K562 (cell line): ENCODE measurements around the gene OVCA2. TPM values are rescaled to one million over a fixed set of nuclear protein-coding genes. Genes with fewer than 3 reads are reported as not detected.
A peak's percentile ranks its signal among the peaks of the same experiment; 100 is the strongest.

Experiments used
- ARHGAP35 ChIP-seq: fragments of 450-650 bp; IDR thresholded peaks from 2 replicates; pipeline ENCODE4 v1.6.1; 2018; ENCODE audit not compliant: partially characterized antibody
- CBX1 ChIP-seq: sonication (generic); IDR thresholded peaks from 2 replicates; pipeline ENCODE4 v1.6.1; 2016; ENCODE audit warnings: antibody characterized with exemption, low read depth, mild to moderate bottlenecking
- CXXC5 ChIP-seq: fragments of 250-450 bp; sonication (Bioruptor Pico); IDR thresholded peaks from 2 replicates; pipeline ENCODE4 v1.8.0; 2022; ENCODE audit warnings: inconsistent platforms, mild to moderate bottlenecking, moderate library complexity
- LCOR ChIP-seq: sonication (generic); formaldehyde crosslinking; IDR thresholded peaks from 2 replicates; pipeline ENCODE4 v1.8.0; 2022; ENCODE audit warnings: mild to moderate bottlenecking, missing genetic modification reagents
- MXI1 ChIP-seq: IDR thresholded peaks from 2 replicates; pipeline ENCODE4 v1.6.1; 2011; ENCODE audit warnings: low read depth, mild to moderate bottlenecking, improper control_type of control experiment, low read length
- SP1 ChIP-seq: sonication (generic); formaldehyde crosslinking; IDR thresholded peaks from 2 replicates; pipeline ENCODE4 v1.8.1; 2022; ENCODE audit warnings: mild to moderate bottlenecking, missing genetic modification reagents
- SRSF1 ChIP-seq: fragments of 200-400 bp; formaldehyde crosslinking; IDR thresholded peaks from 2 replicates; pipeline ENCODE4 v1.6.1; 2017; ENCODE audit warnings: mild to moderate bottlenecking, low read depth, low read length, moderate library complexity
- STAG1 ChIP-seq: sonication (generic); formaldehyde crosslinking; IDR thresholded peaks from 2 replicates; pipeline ENCODE4 v1.5.0; 2020; ENCODE audit warnings: missing genetic modification reagents, borderline replicate concordance
- TAF7 ChIP-seq: fragments of 450-650 bp; IDR thresholded peaks from 2 replicates; pipeline ENCODE4 v1.6.1; 2016; ENCODE audit warnings: missing genetic modification characterization, missing compliant biosample characterization
- XRCC3 ChIP-seq: fragments of 450-650 bp; IDR thresholded peaks from 2 replicates; pipeline ENCODE4 v1.6.1; 2017; ENCODE audit warnings: mild to moderate bottlenecking, moderate library complexity
- ZNF165 ChIP-seq: fragments of 250-450 bp; sonication (Bioruptor Pico); IDR thresholded peaks from 2 replicates; pipeline ENCODE4 v1.4.0; 2020; ENCODE audit warnings: borderline replicate concordance
- ZNF217 ChIP-seq: sonication (generic); formaldehyde crosslinking; IDR thresholded peaks from 2 replicates; pipeline ENCODE4 v1.8.0; 2022; ENCODE audit warnings: mild to moderate bottlenecking, missing genetic modification reagents
- ZNF354B ChIP-seq: fragments of 250-450 bp; sonication (Bioruptor Pico); IDR thresholded peaks from 2 replicates; pipeline ENCODE4 v1.4.0; 2020
- ZNF77 ChIP-seq: fragments of 250-450 bp; sonication (Bioruptor Pico); IDR thresholded peaks from 2 replicates; pipeline ENCODE4 v1.5.0; 2020
- polyA plus RNA-seq, 8 experiments: library from polyadenylated mRNA; depleted of rRNA in 4 of 8; stranded (reverse) in 5 of 8; unstranded in 3 of 8; fragments of >200 nt; fragmentation: Nextera tagmentation in 2 of 8; fragmentation: Illumina TruSeq in 1 of 8; extraction: Ambion mirVana in 2 of 8; extraction: Trizol in 1 of 8; gene quantifications; 2 replicates each; pipeline versions ENCODE4 v1.2.1 to v1.2.3, GENCODE V29; 2011 to 2014; ENCODE audit warnings: inconsistent platforms in 1 of 8, missing spikeins in 1 of 8
- total RNA-seq, 7 experiments: library from RNA; depleted of rRNA in 6 of 7; stranded (reverse); fragments of >200 nt in 6 of 7; fragmentation: Illumina TruSeq in 2 of 7; extraction: Trizol in 2 of 7; gene quantifications; 2 replicates each; pipeline versions ENCODE4 v1.2.1 to v1.2.3, GENCODE V29; 2011 to 2021; ENCODE audit warnings: low replicate concordance in 1 of 7
- TF ChIP-seq, protein P1 (sequence below): fragments of 450-650 bp; IDR thresholded peaks from 2 replicates; pipeline ENCODE4 v1.7.0; 2016; ENCODE audit warnings: borderline replicate concordance
- TF ChIP-seq, protein P2 (sequence below): sonication (generic); formaldehyde crosslinking; IDR thresholded peaks from 2 replicates; pipeline ENCODE4 v1.8.0; 2022; ENCODE audit warnings: missing genetic modification reagents, mild to moderate bottlenecking, borderline replicate concordance
- TF ChIP-seq, protein P3 (sequence below): fragments of 150-350 bp; conservative IDR thresholded peaks from 2 replicates; pipeline ENCODE4 v1.6.1; 2014; ENCODE audit warnings: low read length
- TF ChIP-seq, protein P4 (sequence below): sonication (generic); formaldehyde crosslinking; IDR thresholded peaks from 2 replicates; pipeline ENCODE4 v1.8.0; 2022; ENCODE audit warnings: missing genetic modification reagents, mild to moderate bottlenecking, borderline replicate concordance
- TF ChIP-seq, protein P5 (sequence below): fragments of 250-450 bp; sonication (Bioruptor Pico); IDR thresholded peaks from 2 replicates; pipeline ENCODE4 v1.5.0; 2020; ENCODE audit warnings: mild to moderate bottlenecking

The OVCA2 gene
- total and polyA plus RNA-seq, 9 of the 15 experiments (the other 6 are each of a cell fraction or from before 2014, with no cell fraction given): 3.0 to 23.7 (median 14.1) TPM

DNA sequence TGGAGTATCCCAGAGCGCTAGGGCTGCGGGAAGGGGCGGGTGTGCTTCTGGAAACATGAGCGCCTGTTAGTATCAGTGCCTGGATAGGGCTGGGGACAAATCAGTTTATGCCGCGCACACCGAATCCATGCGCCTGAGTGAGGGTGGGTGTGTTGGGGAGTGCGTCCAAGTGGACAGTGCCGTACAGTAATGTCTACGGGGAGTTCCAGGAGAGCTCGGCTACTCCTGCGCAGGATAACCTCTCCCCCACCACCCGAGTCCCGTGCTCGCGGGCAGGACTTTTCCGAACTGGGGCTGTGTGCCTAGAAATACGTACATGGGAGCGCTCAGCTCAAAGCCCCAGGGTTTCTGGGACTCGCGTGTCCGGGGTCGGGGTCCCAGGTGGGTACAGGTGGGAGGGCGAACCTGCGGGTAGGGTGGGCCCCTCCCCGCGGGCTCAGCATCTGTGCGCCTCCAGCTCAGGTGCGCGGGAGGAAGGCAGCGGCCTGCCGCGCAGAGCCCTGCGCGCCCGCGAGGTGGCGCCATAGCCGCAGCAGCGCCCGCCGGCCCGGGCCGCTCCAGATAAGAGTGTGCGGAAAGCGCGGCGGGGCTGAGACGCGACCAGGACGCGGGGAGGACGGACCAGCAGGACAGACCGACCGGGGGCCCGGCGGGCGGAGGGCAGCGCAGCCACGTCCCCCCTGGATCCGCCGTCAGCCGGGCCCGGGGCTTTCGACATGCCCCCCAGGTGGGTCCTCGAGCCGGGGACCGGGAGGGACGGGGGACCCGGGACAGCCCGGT lies 12.9 kb downstream of the OVCA2 start, which contains the start of gene HIC1 (continued):
- TF ChIP-seq, protein P1, sequence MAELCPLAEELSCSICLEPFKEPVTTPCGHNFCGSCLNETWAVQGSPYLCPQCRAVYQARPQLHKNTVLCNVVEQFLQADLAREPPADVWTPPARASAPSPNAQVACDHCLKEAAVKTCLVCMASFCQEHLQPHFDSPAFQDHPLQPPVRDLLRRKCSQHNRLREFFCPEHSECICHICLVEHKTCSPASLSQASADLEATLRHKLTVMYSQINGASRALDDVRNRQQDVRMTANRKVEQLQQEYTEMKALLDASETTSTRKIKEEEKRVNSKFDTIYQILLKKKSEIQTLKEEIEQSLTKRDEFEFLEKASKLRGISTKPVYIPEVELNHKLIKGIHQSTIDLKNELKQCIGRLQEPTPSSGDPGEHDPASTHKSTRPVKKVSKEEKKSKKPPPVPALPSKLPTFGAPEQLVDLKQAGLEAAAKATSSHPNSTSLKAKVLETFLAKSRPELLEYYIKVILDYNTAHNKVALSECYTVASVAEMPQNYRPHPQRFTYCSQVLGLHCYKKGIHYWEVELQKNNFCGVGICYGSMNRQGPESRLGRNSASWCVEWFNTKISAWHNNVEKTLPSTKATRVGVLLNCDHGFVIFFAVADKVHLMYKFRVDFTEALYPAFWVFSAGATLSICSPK: no peak
- TF ChIP-seq ZNF217 (CRISPR knock-in tag) (no peak), XRCC3 (no peak), ZNF354B (CRISPR knock-in tag) (no peak), LCOR (no peak), CXXC5 (CRISPR knock-in tag) (peak; percentile 76), ZNF77 (CRISPR knock-in tag) (no peak), TAF7 (tag) (no peak), SRSF1 (no peak), STAG1 (CRISPR knock-in tag) (peak; percentile 62; the same call in 1 of the 2 replicates), ZNF165 (CRISPR knock-in tag) (no peak), ARHGAP35 (no peak), SP1 (CRISPR knock-in tag) (no peak), CBX1 (0 out of 2 replicates have a peak, but pooled peaks have one; percentile 9), MXI1 (no peak)
- TF ChIP-seq, protein P2, sequence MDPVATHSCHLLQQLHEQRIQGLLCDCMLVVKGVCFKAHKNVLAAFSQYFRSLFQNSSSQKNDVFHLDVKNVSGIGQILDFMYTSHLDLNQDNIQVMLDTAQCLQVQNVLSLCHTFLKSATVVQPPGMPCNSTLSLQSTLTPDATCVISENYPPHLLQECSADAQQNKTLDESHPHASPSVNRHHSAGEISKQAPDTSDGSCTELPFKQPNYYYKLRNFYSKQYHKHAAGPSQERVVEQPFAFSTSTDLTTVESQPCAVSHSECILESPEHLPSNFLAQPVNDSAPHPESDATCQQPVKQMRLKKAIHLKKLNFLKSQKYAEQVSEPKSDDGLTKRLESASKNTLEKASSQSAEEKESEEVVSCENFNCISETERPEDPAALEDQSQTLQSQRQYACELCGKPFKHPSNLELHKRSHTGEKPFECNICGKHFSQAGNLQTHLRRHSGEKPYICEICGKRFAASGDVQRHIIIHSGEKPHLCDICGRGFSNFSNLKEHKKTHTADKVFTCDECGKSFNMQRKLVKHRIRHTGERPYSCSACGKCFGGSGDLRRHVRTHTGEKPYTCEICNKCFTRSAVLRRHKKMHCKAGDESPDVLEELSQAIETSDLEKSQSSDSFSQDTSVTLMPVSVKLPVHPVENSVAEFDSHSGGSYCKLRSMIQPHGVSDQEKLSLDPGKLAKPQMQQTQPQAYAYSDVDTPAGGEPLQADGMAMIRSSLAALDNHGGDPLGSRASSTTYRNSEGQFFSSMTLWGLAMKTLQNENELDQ (CRISPR knock-in tag): no peak
- TF ChIP-seq, protein P3, sequence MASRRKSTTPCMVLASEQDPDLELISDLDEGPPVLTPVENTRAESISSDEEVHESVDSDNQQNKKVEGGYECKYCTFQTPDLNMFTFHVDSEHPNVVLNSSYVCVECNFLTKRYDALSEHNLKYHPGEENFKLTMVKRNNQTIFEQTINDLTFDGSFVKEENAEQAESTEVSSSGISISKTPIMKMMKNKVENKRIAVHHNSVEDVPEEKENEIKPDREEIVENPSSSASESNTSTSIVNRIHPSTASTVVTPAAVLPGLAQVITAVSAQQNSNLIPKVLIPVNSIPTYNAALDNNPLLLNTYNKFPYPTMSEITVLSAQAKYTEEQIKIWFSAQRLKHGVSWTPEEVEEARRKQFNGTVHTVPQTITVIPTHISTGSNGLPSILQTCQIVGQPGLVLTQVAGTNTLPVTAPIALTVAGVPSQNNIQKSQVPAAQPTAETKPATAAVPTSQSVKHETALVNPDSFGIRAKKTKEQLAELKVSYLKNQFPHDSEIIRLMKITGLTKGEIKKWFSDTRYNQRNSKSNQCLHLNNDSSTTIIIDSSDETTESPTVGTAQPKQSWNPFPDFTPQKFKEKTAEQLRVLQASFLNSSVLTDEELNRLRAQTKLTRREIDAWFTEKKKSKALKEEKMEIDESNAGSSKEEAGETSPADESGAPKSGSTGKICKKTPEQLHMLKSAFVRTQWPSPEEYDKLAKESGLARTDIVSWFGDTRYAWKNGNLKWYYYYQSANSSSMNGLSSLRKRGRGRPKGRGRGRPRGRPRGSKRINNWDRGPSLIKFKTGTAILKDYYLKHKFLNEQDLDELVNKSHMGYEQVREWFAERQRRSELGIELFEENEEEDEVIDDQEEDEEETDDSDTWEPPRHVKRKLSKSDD: no peak
- TF ChIP-seq, protein P4, sequence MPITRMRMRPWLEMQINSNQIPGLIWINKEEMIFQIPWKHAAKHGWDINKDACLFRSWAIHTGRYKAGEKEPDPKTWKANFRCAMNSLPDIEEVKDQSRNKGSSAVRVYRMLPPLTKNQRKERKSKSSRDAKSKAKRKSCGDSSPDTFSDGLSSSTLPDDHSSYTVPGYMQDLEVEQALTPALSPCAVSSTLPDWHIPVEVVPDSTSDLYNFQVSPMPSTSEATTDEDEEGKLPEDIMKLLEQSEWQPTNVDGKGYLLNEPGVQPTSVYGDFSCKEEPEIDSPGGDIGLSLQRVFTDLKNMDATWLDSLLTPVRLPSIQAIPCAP (CRISPR knock-in tag): no peak
- TF ChIP-seq, protein P5, sequence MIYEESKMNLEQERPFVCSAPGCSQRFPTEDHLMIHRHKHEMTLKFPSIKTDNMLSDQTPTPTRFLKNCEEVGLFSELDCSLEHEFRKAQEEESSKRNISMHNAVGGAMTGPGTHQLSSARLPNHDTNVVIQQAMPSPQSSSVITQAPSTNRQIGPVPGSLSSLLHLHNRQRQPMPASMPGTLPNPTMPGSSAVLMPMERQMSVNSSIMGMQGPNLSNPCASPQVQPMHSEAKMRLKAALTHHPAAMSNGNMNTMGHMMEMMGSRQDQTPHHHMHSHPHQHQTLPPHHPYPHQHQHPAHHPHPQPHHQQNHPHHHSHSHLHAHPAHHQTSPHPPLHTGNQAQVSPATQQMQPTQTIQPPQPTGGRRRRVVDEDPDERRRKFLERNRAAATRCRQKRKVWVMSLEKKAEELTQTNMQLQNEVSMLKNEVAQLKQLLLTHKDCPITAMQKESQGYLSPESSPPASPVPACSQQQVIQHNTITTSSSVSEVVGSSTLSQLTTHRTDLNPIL (CRISPR knock-in tag): no peak
